Fibroblast of lung (primary cell): ENCODE data around the gene NBEA.

Experiments used
- CTCF ChIP-seq, 2 donors: IDR thresholded peaks in 1 of 2; conservative IDR thresholded peaks in 1 of 2; 1 replicate in 1 of 2; 2 replicates in 1 of 2; pipeline ENCODE4 v1.5.1; 2011 to 2012; ENCODE audit warnings: low read length in 2 of 2, control low read depth in 1 of 2, inconsistent platforms in 1 of 2, low read depth in 1 of 2, mild to moderate bottlenecking in 1 of 2
- EZH2 ChIP-seq: IDR thresholded peaks from 2 replicates; pipeline ENCODE4 v1.5.1; 2012; ENCODE audit warnings: low read length, control low read depth, mild to moderate bottlenecking; ENCODE audit errors: missing control alignments

GRCh38 chr13:35093356-35093755, 151.3 kb downstream of the NBEA start:
- TF ChIP-seq CTCF (conservative IDR thresholded peaks at IDR 0.05 in 1 of 2, IDR thresholded peaks at IDR 0.05 in 1 of 2; ENCODE audit: low read depth in 1 of 2, low read length in 2 of 2) (no peak), EZH2 (no peak)
